ENCODE data around the gene CASZ1. TPM values are rescaled to one million over a fixed set of nuclear protein-coding genes. Genes with fewer than 3 reads are reported as not detected.

Gene CASZ1
- total RNA-seq, 4 donors from 2014 or later, result 39.1 to 215 (median 115) TPM

DNA sequence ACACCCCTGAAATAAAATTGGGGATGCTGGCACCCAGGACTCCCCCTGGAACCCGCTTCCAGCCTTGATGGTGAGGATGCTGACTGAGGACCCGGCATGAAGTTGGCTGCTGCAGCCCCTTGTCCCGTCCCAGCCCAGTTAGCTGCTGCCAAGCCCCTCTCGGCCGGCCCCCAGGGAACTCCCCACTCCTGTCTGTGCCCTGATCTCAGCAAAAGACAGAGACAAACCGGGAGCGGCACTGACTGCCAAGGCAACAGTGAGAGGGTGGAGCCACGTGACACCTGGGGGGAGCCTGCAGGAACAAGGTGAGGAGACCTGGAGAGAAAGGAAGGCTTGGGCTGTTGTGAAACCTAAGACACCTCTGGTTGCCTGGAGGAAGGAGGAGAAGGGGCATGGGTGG is 24.7 kb downstream of the CASZ1 start:
- intact Hi-C loops (cut with DNase I; ENCODE audit: low total_unique reads), result no loop called here
- 59% methylated on average over 8 of the region's 8 CpGs; no CpG with 5 or more reads in 1 of the 2 donors for WGBS, 2 donors (ENCODE audit: low coverage in 1 of 2)
- no peak overlapping the region for H3K4me3 ChIP-seq
- in situ Hi-C loops (cut with MboI; ENCODE audit: low pct_ligation_motif_present in 1 of 4, low pct_unique_long_range_greater_than_20kb in 1 of 4, low sequenced_read_pairs in 3 of 4), result no loop called here
- no peaks in the 10 kb centered on the region for H3K27me3 ChIP-seq
- TF ChIP-seq POLR2A (IDR thresholded peaks at IDR 0.05), result no peak
- TF ChIP-seq POLR2AphosphoS5 (IDR thresholded peaks at IDR 0.05), result no peak
- no peak for TF ChIP-seq EP300 (IDR thresholded peaks at IDR 0.05; ENCODE audit: low read depth)
- TF ChIP-seq, protein P1, sequence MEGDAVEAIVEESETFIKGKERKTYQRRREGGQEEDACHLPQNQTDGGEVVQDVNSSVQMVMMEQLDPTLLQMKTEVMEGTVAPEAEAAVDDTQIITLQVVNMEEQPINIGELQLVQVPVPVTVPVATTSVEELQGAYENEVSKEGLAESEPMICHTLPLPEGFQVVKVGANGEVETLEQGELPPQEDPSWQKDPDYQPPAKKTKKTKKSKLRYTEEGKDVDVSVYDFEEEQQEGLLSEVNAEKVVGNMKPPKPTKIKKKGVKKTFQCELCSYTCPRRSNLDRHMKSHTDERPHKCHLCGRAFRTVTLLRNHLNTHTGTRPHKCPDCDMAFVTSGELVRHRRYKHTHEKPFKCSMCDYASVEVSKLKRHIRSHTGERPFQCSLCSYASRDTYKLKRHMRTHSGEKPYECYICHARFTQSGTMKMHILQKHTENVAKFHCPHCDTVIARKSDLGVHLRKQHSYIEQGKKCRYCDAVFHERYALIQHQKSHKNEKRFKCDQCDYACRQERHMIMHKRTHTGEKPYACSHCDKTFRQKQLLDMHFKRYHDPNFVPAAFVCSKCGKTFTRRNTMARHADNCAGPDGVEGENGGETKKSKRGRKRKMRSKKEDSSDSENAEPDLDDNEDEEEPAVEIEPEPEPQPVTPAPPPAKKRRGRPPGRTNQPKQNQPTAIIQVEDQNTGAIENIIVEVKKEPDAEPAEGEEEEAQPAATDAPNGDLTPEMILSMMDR (IDR thresholded peaks at IDR 0.05), result no peak
- DNase-seq, result no peak
- no peaks in the 10 kb centered on the region for H3K36me3 ChIP-seq
- peaks cover 22 to 50% (median 27%) of the 10 kb centered on the region in 4 donors for H3K4me1 ChIP-seq
- H3K9me3 ChIP-seq, result no peaks in the 10 kb centered on the region
- H3K27ac ChIP-seq, result peak overlapping the region in 1 of 4 donors; percentile 14

DNA sequence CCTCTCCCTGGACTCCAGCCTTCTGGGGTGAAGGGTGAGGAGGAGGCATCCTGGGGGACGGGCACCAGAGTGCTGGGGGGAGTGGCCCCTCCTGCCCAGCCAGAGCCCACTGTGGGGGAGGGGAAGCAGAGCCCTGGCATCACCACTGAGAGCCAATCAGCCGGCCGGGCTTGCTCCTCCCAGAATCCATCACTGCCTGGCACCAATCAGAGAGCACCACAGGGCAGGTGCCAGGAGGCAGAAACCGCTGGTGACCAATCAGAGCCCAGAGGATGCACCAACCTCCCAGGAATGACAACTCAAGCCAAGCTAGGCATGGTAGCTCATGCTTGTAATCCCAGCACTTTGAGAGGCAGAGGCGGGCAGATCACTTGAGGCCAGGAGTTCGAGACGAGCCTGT is 27.9 kb downstream of the CASZ1 start:
- in situ Hi-C loops (cut with MboI; ENCODE audit: low pct_ligation_motif_present in 1 of 4, low pct_unique_long_range_greater_than_20kb in 1 of 4, low sequenced_read_pairs in 3 of 4) (no loop called here), intact Hi-C loops (cut with DNase I; ENCODE audit: low total_unique reads) (no loop called here)
- peaks cover 24 to 57% (median 38%) of the 10 kb centered on the region in 4 donors for H3K4me1 ChIP-seq
- H3K36me3 ChIP-seq, result no peaks in the 10 kb centered on the region
- no peak for DNase-seq
- no peaks in the 10 kb centered on the region for H3K9me3 ChIP-seq
- 95% methylated on average over 7 of the region's 7 CpGs; no CpG with 5 or more reads in 1 of the 2 donors for WGBS, 2 donors (ENCODE audit: low coverage in 1 of 2)
- no peaks in the 10 kb centered on the region for H3K27me3 ChIP-seq
- TF ChIP-seq EP300 (IDR thresholded peaks at IDR 0.05; ENCODE audit: low read depth) (no peak), POLR2AphosphoS5 (IDR thresholded peaks at IDR 0.05) (no peak), POLR2A (IDR thresholded peaks at IDR 0.05) (no peak)
- TF ChIP-seq, protein P1 (IDR thresholded peaks at IDR 0.05), result no peak
- no peak overlapping the region for H3K4me3 ChIP-seq
- no peak overlapping the region for H3K27ac ChIP-seq

DNA sequence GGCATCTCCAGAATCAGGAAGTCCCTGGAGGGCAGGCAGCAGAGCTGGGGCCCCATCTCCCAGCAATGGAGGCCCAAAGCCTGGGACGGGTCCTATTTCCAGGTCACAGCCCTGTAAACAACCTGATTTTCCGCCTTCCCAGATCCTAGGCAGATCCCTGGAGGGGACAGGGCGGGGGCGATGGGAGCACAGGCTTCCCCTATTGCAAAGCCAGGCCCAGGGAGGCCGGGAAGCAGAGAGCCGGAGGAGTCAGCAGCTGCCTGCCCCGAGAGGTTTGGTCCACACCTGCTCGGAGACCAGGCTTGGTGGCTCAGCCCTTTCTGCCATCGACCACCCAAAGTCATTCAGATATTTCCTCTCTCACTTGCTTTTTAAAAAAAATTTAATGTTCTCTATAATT is 29.2 kb downstream of the CASZ1 start:
- Histone ChIP-seq H3K4me1 (peaks cover 18 to 57% (median 37%) of the 10 kb centered on the region in 4 donors), H3K27me3 (no peaks in the 10 kb centered on the region), H3K4me3 (no peak overlapping the region), H3K27ac (peak overlapping the region; percentile 68 to 80 (median 76)), H3K36me3 (no peaks in the 10 kb centered on the region), H3K9me3 (no peaks in the 10 kb centered on the region)
- TF ChIP-seq POLR2A (IDR thresholded peaks at IDR 0.05) (no peak), EP300 (IDR thresholded peaks at IDR 0.05; ENCODE audit: low read depth) (no peak), POLR2AphosphoS5 (IDR thresholded peaks at IDR 0.05) (no peak)
- TF ChIP-seq, protein P1 (IDR thresholded peaks at IDR 0.05), result no peak
- in situ Hi-C loops (cut with MboI; ENCODE audit: low pct_ligation_motif_present in 1 of 4, low pct_unique_long_range_greater_than_20kb in 1 of 4, low sequenced_read_pairs in 3 of 4), result no loop called here
- no peak for DNase-seq
- intact Hi-C loops (cut with DNase I; ENCODE audit: low total_unique reads), result no loop called here
- 83 to 100% methylated on average over 2 to 9 of the region's 9 CpGs for WGBS, 2 donors (ENCODE audit: low coverage in 1 of 2)

DNA sequence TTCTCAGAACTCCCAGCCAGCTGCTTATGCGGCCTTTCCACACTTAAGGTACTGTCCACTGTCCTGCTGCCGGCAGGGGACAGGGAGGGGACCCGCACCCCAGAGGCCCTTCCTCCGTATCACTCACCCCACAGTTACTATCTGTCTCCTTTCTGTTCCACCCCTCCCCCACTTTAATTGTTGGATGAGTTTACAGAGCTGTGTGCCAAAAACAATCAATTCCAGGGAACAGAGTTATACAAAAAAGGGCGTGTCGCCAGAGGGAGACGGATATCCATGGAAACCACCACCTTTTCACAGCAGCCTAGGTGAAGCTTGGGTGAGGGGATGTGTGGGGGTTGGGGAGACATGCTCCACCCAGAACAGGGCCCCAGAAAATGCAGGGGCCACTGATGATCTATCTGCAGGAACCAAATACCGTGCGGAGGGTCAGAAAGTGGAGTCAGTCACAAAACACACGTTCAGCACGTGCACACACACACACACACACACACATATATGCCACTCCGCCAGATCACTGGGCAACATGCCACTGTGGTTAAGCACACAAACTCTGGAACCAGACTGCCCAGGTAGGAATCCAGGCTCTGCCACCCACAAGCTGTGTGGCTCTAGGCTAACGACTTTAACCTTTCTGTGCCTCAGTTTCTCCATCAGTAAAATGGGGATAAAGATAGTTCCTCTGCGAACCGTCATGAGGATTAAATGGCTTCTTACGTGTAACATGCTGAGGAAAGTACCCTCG is 30.5 kb downstream of the CASZ1 start:
- H3K9me3 ChIP-seq, result no peaks in the 10 kb centered on the region
- H3K36me3 ChIP-seq, result no peaks in the 10 kb centered on the region
- intact Hi-C loops (cut with DNase I; ENCODE audit: low total_unique reads) (no loop called here), in situ Hi-C loops (cut with MboI; ENCODE audit: low pct_ligation_motif_present in 1 of 4, low pct_unique_long_range_greater_than_20kb in 1 of 4, low sequenced_read_pairs in 3 of 4) (no loop called here)
- H3K4me3 ChIP-seq, result no peak overlapping the region
- 17 to 40% methylated on average over 2 to 17 of the region's 17 CpGs for WGBS, 2 donors (ENCODE audit: low coverage in 1 of 2)
- TF ChIP-seq, protein P1 (IDR thresholded peaks at IDR 0.05), result peak in 1 of 5 experiments; percentile 23
- TF ChIP-seq POLR2A (IDR thresholded peaks at IDR 0.05) (peak; percentile 14), POLR2AphosphoS5 (IDR thresholded peaks at IDR 0.05) (peak in 1 of 3 donors; percentile 49), EP300 (IDR thresholded peaks at IDR 0.05; ENCODE audit: low read depth) (no peak)
- peaks cover 27 to 66% (median 51%) of the 10 kb centered on the region in 4 donors for H3K4me1 ChIP-seq
- peak overlapping the region; percentile 68 to 80 (median 76) for H3K27ac ChIP-seq
- no peaks in the 10 kb centered on the region for H3K27me3 ChIP-seq
- peak; percentile 84 for DNase-seq
